GM18867 (cell line): Measurements from ENCODE around the gene RAD18.

Experiments used
- ATAC-seq: cut with Tn5 transposase; IDR thresholded peaks from one replicate; pipeline ENCODE4 v1.9.1; 2021; ENCODE audit warnings: mild to moderate bottlenecking, moderate library complexity; ENCODE audit not compliant: unreplicated experiment

Gene RAD18

DNA sequence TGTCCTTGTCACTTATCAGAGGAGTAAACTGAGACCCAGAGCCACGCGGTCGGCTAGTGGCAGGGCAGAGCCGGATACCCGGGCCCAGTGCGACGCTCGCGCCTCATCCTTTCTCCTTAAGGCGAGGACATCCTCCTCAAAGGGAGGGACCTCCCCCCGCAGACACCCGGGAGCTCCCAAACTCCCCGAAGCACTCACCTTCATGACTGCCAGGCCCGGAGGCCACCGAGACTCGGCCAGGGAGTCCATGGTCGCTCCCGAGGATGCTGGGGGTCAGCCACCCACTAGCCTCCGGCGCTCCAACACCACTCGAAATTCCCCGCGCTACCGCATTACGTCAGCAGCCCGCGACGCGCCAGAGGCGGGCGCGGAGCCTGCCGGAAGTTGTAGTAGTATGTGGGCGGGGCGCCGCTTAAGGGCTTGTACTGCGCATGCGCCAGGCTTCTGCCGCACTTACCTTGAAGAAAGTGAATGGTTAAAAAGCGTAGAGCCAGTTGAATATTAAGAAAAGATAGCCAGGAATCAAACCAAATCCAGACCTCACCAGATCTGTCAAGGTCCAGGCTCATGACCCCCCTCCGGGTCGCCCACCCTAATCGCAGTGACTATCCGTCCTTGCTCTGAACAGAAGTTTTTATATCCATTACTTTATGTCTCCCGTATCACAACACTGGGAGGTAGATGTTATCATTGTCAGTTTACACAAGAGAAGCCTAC is at the start of gene RAD18:
Gene RAD18 (minus strand): TSS at position 336 of the 717 bp plus-strand sequence. CDS start 87 bp downstream, at position 249.
- peak; percentile 93 for ATAC-seq

DNA sequence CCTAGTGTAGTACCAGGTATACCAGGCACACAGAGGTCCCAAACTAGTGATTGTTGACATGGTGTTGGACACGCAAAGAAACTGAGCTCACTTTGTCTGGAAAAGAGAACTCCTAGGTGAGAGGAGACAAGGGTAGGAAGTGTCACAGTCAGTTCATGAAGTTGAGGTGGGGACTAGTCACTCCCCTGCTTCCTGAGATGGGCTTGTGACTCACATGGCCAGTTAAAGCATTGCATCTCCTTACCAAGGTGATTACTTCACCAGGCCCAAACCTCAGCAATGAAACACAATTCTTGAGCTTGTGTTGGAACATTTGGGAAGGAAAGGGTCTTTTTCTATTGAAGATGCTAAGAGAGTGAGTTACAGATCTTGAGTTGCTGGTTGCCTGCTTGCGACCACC is 49.2 kb upstream of the RAD18 start:
- ATAC-seq = no peak

- ATAC-seq = no peak
Observed at GRCh38 chr3:9009976-9010545, 46.8 kb upstream of the RAD18 start.

DNA sequence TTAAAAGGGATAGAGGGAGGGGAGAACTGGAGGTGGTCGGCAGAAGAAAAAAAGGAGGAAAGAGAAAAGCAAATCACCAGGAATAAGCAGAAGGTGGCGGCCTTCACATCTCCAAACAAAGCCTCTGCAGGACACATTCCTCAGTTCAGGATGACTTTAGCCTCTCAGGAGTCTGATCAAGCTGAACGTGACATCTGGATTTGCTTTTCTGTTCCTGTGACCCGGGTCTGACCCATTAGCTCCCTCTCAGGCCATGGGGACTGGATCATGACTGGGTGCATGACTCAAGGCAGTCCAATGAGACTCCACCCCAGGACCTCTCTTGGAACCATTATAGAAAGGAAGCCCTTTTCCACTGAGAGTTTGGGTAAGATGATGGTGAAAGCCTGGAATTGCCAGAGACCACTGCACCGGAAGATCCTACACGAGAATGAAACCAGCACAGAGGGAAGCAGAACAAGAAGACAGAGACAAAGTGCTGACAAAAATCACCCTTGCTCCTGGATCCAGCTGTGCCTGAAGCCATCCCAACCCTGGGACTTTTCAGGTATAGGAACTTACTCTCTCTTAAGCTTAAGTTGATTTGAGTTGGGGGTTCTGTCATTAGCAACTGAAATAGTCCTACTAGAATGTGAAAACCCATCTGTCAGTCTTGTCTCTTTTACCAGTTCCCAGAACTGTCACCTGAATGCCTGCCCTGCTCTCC is 45.4 kb upstream of the RAD18 start:
- ATAC-seq = no peak

- no peak for ATAC-seq
Observed at GRCh38 chr3:9007928-9008327, 44.7 kb upstream of the RAD18 start.

DNA sequence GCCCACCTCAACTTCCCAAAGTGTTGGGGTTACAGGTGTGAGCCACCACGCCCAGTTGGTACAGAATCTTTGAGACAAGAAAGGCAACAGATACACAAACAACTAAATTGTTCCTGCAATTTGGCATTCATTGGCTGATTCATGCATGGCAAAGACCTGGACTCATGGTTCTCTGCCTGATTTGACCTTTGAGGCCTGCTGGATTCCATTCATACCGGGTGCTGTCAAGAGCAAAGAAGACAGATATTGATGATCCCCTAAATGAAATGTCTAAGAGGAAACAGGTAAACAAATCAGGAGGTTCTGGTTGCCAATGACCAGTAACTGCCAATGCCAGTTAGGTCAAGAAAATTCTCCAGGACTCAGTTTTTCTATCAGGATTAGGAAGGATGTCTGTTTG is 43.9 kb upstream of the RAD18 start:
- no peak for ATAC-seq

- ATAC-seq = no peak
Observed at GRCh38 chr3:9000041-9000440, 36.8 kb upstream of the RAD18 start.

GRCh38 chr3:8997151-8997550 is 33.9 kb upstream of the RAD18 start:
- ATAC-seq = no peak

GRCh38 chr3:8996681-8997121 is 33.4 kb upstream of the RAD18 start:
- ATAC-seq = no peak

DNA sequence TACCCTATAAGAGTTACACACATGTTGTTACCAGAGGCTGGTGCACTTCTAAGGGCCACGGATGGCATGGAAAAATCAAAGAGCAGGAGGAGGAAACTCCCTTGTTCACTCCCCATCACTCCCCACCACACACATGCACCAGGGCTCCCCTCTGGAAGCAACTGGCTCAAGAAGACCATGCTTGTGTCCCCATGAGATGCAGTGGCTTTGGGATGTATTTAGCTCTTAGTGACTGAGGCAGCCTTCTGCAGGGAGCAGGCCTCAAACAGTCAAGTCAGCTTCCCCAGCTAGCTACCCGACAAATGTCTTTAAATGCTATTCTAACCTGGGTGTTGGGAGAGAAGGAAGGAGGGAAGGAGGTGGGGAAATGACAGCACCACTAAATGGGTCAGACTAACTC is 32.9 kb upstream of the RAD18 start:
- no peak for ATAC-seq

DNA sequence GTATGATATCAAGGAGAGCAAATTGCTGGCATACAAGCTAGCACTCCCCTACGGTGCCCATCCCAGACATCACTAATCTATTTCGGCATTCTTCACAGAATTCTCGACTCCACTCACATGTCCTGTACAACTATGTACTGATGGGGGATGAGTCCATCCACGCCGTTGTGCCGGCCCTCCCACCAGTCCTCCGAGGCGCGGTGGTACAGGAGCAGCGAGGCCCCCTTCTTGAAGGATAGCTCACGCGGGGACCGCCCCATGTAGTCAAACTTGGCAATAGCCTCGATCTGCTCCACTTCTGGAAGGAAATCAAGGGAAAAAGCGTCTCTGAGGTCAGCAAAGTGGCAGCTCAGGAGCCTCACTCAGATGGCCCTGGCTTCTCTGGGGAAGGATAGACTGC is 31.0 kb upstream of the RAD18 start:
- no peak for ATAC-seq

- no peak for ATAC-seq
Observed at GRCh38 chr3:8993331-8993730, 30.1 kb upstream of the RAD18 start.

GRCh38 chr3:8992854-8993253 is 29.6 kb upstream of the RAD18 start:
- ATAC-seq = no peak

DNA sequence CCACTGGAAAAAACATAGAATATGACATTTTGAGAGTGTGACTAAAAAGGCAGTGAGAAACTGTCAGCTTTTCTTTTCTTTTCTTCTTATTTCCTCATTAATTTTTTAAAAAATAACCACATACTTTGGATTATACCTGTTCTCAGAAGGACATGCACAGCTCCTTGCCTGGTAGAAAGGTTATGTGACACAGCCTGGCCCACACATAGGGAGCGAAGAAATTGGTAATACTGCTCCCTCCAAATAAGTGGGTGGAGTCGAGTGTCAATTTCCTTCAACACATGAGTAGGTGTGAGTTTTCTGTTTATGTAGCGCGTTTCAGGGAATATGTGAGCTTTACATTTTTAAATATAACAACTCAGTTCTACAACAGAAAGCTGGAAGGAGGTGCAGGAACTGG is 28.9 kb upstream of the RAD18 start:
- no peak for ATAC-seq

- ATAC-seq = no peak
Observed at GRCh38 chr3:8990266-8991215, 27.3 kb upstream of the RAD18 start.

GRCh38 chr3:8988791-8989558 is 25.7 kb upstream of the RAD18 start:
- ATAC-seq = no peak

DNA sequence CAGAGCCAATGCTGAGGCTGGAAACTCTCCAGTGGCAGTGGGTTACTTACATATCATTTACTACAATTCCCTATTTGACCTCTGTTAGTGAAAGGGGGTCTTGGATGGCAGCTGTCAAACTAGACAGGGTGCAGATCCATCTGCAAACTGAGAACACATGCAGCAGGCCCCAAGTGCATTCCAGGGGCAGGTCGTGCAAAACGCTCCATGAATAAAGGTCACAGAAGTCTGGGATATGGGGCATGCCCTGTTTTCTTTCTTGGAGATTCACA is 25.0 kb upstream of the RAD18 start:
- no peak for ATAC-seq

DNA sequence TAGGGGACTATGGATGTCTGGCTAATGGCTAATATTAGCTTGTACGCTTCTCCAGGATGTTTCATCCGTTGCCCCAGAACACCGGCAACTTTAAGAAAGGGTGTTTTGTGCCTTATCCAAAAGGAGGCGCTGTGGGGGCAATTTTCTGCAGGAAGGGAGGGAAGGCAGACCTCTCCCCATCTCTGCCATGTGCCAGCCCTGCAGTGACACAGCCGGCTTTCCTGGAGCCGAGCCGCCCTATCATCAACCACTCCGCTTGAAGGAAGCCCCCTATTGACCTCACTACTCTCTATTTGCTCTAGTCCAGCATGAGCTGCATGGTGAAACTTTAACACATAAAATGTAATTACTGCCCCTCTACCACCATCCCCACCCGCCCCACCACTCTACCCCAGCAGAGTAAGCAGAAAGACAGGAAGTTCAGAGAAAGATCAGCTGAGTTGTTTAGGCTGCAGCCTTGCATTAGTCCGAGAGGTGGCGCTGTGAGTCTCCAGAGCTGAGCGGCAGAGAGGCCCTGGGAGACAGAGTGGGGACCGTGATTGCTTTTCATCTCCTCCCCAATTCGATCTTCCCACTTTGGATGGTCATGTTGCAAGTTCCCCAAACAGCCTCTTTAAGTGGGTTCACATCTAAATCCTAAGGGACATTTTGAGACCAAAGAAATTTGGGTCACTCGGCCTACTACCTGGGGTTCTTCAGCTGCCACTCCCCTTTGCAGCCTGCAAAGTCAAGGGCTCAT is 24.5 kb upstream of the RAD18 start:
- peak; percentile 80 for ATAC-seq

- ATAC-seq = no peak
Observed at GRCh38 chr3:8987226-8987625, 24.0 kb upstream of the RAD18 start.

DNA sequence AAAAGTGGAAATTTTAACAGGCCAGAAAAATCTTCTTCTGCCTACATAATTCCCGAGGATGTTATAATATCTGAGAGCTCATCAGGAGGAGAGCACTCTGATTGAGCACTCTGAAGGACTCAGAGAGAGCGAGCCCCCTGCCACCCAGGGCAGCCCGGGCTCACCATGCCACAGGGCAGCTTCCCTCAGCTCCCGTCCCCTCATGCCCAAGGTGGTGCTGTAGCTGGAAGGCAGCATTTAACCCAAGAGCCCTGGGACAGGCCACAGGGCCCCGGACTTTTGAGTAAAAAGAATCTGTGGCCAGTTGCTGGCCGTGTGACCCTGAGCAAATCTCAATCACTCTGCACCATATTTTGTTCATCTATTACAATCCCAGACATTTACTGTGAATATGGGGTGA is 23.5 kb upstream of the RAD18 start:
- ATAC-seq = no peak
